GM23338 (cell line): Measurements from ENCODE around the gene ADGRG1.

Source experiments
- CREB1 ChIP-seq: fragments of 250-450 bp; sonication (Bioruptor Pico); IDR thresholded peaks from 2 replicates; pipeline ENCODE4 v1.5.0; 2020; ENCODE audit warnings: low read depth, mild to moderate bottlenecking, moderate library complexity
- EZH2 ChIP-seq: fragments of 200-600 bp; sonication (generic); IDR thresholded peaks from one replicate; pipeline ENCODE4 v1.8.0; 2017; ENCODE audit warnings: antibody characterized with exemption, mild to moderate bottlenecking, low read depth; ENCODE audit not compliant: unreplicated experiment
- POLR2AphosphoS5 ChIP-seq: IDR thresholded peaks from 2 replicates; pipeline ENCODE4 v1.6.1; 2016; ENCODE audit warnings: antibody characterized with exemption, low read depth
- ZNF114 ChIP-seq: fragments of 250-450 bp; sonication (Bioruptor Pico); IDR thresholded peaks from 2 replicates; pipeline ENCODE4 v1.5.0; 2020; ENCODE audit warnings: mild to moderate bottlenecking, moderate library complexity
- ZNF331 ChIP-seq: fragments of 250-450 bp; sonication (Bioruptor Pico); IDR thresholded peaks from 2 replicates; pipeline ENCODE4 v1.5.0; 2020; ENCODE audit warnings: low read depth, mild to moderate bottlenecking, moderate library complexity
- TF ChIP-seq, protein P1 (sequence below), 2 experiments: fragments of 200-600 bp in 1 of 2; sonication (generic) in 1 of 2; conservative IDR thresholded peaks; 2 replicates each; pipeline versions ENCODE4 v1.5.1 to v1.6.1; 2016 to 2017; ENCODE audit warnings: antibody characterized with exemption in 2 of 2, low read depth in 2 of 2, mild to moderate bottlenecking in 2 of 2, moderate library complexity in 1 of 2
- TF ChIP-seq, protein P2 (sequence below): IDR thresholded peaks from one replicate; pipeline ENCODE4 v1.6.1; 2018; ENCODE audit warnings: antibody characterized with exemption; ENCODE audit not compliant: unreplicated experiment

DNA sequence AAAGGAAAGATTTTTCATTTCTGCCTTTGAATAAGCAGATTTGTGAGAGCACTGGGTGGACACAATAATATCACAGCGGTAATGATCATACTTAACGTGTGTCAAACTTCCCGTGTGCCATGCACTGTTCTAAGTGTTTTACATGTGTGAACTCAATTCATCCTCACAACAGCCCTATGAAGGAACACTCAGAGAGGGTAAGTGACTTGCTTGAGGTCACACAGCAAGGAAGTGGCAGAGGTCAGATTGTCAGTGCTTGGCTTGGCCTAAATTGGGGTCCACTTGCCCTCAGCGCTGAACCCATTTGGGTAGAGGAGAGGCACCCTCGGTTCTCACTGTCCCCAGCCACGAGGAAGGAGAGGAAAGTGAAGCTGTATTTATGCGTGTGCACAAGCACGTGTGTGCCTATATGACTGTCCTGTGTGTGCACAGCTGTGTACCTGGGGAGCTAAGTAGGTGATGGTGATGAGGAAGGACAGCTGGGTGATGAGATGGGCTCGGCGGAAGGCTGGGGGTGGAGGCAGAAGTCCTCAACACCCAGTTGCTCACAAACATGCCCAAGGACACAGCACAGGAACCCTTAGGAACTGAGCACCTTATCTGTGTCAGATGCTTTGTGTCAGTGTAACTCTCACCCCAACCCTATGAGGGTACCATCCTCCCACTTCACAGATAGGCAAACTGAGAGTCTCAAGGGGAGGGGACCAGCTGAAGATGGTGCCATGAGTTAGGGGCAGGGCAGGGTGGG, 29.9 kb downstream of the ADGRG1 start:
- TF ChIP-seq ZNF114 (no peak), CREB1 (CRISPR knock-in tag) (no peak), POLR2AphosphoS5 (no peak), ZNF331 (CRISPR knock-in tag) (no peak), EZH2 (no peak)
- TF ChIP-seq, protein P1, sequence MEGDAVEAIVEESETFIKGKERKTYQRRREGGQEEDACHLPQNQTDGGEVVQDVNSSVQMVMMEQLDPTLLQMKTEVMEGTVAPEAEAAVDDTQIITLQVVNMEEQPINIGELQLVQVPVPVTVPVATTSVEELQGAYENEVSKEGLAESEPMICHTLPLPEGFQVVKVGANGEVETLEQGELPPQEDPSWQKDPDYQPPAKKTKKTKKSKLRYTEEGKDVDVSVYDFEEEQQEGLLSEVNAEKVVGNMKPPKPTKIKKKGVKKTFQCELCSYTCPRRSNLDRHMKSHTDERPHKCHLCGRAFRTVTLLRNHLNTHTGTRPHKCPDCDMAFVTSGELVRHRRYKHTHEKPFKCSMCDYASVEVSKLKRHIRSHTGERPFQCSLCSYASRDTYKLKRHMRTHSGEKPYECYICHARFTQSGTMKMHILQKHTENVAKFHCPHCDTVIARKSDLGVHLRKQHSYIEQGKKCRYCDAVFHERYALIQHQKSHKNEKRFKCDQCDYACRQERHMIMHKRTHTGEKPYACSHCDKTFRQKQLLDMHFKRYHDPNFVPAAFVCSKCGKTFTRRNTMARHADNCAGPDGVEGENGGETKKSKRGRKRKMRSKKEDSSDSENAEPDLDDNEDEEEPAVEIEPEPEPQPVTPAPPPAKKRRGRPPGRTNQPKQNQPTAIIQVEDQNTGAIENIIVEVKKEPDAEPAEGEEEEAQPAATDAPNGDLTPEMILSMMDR (conservative IDR thresholded peaks at IDR 0.05; ENCODE audit: low read depth in 2 of 2): no peak
- TF ChIP-seq, protein P2, sequence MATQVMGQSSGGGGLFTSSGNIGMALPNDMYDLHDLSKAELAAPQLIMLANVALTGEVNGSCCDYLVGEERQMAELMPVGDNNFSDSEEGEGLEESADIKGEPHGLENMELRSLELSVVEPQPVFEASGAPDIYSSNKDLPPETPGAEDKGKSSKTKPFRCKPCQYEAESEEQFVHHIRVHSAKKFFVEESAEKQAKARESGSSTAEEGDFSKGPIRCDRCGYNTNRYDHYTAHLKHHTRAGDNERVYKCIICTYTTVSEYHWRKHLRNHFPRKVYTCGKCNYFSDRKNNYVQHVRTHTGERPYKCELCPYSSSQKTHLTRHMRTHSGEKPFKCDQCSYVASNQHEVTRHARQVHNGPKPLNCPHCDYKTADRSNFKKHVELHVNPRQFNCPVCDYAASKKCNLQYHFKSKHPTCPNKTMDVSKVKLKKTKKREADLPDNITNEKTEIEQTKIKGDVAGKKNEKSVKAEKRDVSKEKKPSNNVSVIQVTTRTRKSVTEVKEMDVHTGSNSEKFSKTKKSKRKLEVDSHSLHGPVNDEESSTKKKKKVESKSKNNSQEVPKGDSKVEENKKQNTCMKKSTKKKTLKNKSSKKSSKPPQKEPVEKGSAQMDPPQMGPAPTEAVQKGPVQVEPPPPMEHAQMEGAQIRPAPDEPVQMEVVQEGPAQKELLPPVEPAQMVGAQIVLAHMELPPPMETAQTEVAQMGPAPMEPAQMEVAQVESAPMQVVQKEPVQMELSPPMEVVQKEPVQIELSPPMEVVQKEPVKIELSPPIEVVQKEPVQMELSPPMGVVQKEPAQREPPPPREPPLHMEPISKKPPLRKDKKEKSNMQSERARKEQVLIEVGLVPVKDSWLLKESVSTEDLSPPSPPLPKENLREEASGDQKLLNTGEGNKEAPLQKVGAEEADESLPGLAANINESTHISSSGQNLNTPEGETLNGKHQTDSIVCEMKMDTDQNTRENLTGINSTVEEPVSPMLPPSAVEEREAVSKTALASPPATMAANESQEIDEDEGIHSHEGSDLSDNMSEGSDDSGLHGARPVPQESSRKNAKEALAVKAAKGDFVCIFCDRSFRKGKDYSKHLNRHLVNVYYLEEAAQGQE: no peak
